GM19397 (cell line): ENCODE data around the gene RNF212.

Experiments
- ATAC-seq: cut with Tn5 transposase; IDR thresholded peaks from one replicate; pipeline ENCODE4 v1.9.1; 2021; ENCODE audit warnings: mild to moderate bottlenecking, moderate library complexity; ENCODE audit not compliant: unreplicated experiment

RNF212 gene

GRCh38 chr4:1022051-1022738 lies 91.2 kb downstream of the RNF212 start:
- ATAC-seq = no peak
